Activated effector memory CD4-positive, alpha-beta T cell treated with anti-CD3 and anti-CD28 coated beads, Interleukin-2, amount 50 U/mL, for 16 hours (primary cell): ENCODE results near the gene FNIP2.
"Not testable (repeated sequence)": the region's sequence is repeated elsewhere in the genome, so short reads cannot be mapped to it uniquely, and the experiment has no call there.

ENCODE experiments used
- DNase-seq: peaks from one replicate; pipeline ENCODE4 v3.0.0-alpha.2; 2020

FNIP2 gene

GRCh38 chr4:158817562-158818296, 48.9 kb downstream of the FNIP2 start:
- DNase-seq, result no peak

DNA sequence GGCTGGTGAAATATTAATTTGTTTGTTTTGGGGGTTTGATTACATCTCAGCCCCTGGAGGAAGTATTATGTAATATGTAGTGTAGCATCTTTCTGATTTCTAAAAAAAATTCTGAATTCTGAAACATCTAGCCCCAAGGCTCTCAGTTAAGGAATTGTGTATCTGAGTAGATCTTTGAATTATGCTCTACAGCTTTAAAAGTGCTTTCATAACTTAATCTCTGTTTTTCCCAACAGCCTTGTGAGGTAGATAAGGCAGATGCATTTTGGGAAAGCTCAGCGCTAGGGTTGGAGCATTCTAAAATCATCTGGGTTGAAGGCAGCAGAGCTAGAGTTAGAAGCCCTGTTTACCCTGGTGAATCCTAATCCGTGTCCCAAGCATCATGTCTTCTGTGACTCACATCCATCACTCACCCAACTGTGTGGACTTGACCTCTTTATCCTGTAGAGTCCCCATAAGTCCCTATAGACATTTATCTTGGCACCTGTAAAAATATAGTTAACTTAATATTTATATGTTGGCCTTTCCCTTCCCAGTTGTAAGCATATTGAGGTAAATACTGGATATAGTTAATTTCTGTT, 49.8 kb downstream of the FNIP2 start:
- DNase-seq, result no peak

GRCh38 chr4:158819942-158820786, 51.3 kb downstream of the FNIP2 start:
- DNase-seq, result no peak

DNA sequence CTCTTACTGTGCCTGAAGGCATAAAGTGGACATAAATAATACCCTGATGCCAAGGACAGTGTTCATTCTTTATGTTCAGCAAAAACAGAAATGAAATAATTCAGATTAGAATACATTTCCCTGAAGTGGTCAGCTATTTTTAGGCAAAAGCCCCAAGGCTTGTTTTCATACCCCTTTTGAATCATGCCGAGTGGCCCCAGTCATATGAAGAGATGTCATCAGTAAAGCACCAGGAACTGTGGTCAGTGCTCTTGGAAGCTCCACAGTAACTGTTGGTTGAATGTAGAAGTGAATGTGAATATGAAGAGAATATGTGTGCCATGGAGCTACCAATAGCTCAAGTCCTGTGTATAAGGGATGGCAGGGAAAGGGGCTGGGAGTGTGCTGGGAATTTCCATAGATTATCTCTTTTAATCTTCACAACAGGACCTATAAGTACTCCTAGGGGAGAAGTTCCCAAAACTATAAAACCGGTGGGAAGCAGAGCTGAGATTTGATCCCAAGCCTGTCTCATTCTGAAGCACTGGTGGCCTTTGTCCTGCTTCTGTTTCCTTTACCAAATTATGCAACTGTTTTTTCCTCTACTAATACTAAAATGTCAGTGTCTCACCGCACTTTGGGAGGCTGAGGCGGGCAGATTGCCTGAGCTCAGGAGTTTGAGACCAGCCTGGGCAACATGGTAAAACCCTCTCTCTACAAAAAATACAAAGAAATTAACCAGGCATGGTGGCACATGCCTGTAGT, 52.6 kb downstream of the FNIP2 start:
- DNase-seq, result no peak

DNA sequence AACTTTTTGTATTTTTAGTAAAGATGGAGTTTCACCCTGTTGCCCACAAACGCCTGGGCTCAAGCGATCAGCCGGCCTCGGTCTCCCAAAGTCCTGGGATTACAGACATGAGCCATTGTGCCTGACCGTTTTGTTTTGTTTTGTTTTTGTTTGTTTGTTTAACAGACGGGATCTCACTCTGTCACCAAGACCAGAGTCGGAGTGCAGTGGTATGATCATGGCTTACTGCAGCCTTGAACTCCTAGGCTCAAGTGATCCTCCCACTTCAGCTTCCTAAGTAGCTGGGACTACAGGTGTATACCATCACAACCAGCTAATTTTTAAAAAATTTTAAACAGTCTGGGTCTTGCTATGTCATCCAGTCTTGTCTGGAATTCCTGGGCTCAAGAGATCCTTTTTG, 53.5 kb downstream of the FNIP2 start:
- DNase-seq, result no peak

DNA sequence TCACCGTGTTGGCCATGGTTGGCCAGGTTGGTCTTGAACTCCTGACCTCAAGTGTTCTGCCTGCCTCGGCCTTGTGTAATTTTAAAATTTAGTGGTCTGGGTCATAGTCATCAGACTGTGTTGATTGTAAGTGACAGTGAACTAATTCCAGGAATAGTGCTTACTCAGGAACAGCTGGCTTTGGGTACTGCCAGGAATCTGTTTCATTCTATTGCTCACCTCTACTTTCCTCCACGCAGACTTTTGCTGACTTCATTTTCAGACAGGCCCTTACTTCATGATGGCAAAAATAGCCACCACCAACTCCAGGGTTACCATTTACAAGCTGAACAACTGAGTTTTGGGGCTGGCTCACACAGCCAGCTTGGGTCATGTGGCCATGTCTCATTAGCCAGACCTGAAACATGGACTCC, 54.6 kb downstream of the FNIP2 start:
- no peak for DNase-seq

DNA sequence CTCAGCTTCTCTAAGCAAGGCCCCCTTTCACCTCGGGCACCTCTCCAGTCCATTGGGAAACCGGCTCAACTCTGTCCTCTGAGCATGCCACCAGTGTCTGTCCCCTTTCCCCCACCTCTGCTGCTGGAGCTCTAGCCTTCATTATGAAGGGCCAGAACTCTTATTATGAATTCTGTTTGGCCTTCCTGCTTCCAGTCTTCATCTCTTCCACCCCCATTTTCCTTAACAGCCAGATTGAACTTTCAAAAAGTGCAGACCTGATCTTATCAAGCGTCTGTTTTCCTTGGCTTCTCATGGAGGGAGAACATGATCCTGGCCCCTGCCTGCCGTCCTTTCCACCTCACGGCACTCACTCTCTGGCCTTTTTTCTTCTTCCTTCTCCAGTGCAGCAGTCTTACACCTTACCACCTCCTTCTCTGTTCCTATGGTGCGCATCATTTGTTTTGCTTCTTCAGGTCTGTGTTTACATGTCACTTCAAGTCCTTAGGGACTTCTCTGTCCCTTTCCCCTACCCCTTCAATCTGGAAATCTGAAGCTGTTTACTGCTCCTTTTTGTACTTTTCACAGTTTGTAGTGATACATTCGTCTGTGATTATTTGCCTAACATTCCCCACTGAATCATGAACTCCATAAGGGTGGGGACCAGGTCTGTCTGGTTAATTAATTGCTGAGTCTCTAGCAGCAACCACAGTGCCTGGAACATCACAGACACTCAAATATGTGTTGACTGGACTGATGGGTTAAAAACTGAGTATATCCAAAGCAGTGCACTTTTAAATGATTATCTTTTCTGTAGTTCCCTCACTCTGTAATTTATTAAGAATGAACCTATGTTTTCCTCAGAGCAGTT, 55.8 kb downstream of the FNIP2 start:
- no peak for DNase-seq

GRCh38 chr4:158825433-158826036, 56.7 kb downstream of the FNIP2 start:
- DNase-seq, result no peak

DNA sequence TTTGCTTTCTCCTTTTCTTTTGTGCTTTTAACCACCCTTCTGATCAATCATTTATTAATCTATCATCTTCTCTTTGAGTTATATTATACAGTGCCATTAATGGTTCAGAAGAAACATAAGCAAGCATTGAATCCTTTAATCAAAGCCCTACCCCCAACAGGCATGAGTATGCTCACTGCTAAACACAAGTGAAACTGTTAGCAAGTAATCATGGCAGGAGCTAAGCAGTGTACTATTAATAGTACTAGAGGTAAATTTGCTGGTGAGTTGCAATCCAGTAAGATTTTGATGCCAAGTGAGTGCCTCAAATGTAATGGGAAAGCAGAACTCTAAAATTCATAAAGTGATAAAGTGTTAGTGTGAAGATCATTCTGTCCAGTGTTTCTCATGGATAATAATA, 57.2 kb downstream of the FNIP2 start:
- DNase-seq, result no peak

- no peak for DNase-seq
Observed at GRCh38 chr4:158826882-158827281, 58.1 kb downstream of the FNIP2 start.

DNA sequence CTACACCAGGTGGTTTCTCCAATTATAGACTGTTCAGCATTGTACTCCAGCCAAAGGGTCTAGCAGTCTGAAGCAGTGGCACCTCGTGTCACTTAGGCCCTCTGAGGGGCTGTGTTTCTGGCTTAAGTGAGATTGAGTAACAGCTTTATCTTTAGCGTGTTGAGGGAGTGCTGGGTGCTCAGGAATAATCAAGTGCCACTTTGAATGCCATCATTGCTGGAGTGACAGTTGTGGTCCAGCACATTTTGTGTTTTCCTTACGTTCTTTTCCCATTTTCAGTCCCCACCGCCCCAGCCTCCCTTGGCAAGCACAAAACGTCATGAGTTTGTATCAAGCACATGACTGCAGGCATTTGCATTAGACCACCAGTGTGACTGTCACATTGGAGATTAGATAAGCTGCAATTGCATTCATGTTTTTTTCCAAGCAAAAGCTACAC, 58.7 kb downstream of the FNIP2 start:
- DNase-seq, result no peak

DNA sequence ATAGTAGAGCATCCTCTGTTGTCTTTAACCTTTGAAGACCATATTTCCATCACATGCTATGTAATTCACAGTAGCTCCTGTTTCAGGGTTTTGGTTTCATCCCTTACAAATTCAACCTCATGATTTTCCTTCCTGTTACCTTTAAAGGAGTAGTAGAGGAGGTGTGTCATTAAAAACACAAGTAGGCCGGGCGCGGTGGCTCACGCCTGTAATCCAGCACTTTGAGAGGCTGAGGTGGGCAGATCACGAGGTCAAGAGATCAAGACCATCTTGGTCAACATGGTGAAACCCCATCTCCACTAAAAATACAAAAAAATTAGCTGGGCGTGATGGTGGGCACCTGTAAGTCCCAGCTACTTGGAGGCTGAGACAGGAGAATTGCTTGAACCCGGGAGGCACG, 59.3 kb downstream of the FNIP2 start:
- DNase-seq, result not testable (repeated sequence)

DNA sequence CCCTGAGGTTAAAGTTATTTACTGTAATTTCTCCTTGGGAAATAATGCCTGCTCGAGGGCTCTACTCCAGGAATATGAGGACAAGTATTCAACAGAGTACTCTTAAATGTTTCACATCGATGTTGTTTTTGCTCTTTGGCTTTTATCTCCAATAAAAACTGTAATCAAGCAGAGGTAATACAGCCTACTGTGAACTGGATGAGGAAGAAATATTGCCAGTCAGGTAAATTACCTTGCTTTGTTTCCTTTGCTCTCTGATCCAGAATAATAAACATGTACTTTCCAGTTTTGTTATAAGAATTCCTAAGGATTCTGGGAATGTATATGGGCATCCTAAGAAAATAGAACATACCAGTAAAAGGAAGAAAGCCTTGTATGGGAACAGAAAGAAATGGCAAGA, 60.4 kb downstream of the FNIP2 start:
- no peak for DNase-seq

DNA sequence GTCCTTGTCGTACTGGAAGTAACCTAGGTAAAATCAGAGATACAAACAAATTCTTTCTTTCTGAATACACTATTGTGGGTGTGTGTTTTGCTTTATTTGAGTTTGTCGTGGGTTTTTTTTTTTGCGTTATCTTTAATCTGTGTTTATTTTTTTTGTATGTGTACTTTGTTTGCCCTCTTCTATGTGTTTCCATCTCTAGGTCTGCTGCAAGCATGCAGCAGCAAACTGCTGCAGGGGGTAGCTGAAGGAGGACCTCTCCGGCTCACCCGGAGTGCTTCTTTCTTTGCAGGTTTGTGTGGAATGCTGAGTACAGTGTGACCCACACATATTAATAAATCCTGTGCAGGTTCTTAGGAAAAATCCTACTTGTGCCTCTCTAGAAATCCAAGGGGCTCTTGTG, 64.8 kb downstream of the FNIP2 start:
- DNase-seq, result no peak

GRCh38 chr4:158835226-158836001, 66.6 kb downstream of the FNIP2 start:
- no peak for DNase-seq

- no peak for DNase-seq
Observed at GRCh38 chr4:158836002-158836369, 67.2 kb downstream of the FNIP2 start.

- no peak for DNase-seq
Observed at GRCh38 chr4:158836828-158837449, 68.1 kb downstream of the FNIP2 start.

DNA sequence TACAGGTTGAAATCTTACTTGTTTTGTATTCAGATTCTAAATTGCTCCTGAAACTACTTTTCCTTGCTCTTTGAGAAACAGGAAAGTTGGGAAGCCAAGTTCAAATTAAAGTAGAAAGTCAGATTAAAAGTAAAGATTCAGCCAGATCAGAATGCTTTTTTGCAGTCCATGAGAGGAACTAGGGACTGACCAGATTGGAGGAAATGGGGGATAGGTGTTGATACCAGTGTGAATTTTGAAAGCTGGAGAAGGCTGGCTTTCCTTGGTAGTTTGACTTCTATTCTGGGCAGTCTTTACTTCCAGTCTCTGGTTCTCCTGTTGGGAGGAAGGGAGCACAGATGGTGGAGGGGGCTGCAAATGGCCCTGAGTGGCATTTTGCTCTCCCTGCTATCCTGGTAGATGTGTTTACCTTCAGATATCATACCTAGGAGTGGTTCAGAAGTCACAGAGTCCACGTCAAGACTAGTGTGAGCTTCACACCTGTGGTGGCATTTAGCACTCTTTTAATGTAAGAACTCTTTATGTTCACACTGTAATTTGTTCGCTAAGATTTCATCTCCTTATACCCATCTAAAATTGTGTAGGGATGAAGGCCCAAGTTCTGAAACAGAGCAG, 68.8 kb downstream of the FNIP2 start:
- DNase-seq, result no peak

DNA sequence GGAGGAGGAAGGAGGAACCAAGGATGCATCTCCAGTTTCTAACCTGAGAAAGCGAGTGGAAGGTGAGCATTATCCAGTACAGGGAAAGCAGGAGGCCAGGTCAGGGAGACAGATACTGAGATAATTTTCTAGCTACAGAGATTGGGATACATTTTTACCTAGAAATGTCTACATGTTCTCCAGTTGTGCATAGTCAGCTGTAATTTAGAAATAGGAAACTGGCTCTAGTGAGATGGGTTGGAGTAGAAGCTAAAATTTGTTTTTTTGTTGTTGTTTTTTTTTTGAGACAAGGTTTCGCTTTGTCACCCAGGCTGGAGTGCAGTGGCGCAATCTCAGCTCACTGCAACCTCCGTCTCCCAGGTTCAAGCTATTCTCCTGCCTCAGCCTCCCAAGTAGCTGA, 71.3 kb downstream of the FNIP2 start:
- DNase-seq, result no peak

GRCh38 chr4:158841540-158841939, 72.7 kb downstream of the FNIP2 start:
- no peak for DNase-seq
